Neural crest cell (in vitro differentiated cells): ENCODE measurements around the gene BLOC1S5. TPM values are rescaled to one million over a fixed set of nuclear protein-coding genes. Genes with fewer than 3 reads are reported as not detected.
"Not testable (repeated sequence)": the region's sequence is repeated elsewhere in the genome, so short reads cannot be mapped to it uniquely, and the experiment has no call there.

Experiments used
- DNase-seq: peaks from one replicate; pipeline ENCODE4 v3.0.0; 2021; ENCODE audit warnings: low read depth, mixed read lengths, low spot score
- H3K27ac Mint-ChIP-seq: one replicate; pipeline ENCODE4 v1.8.0; 2021; ENCODE audit warnings: mild to moderate bottlenecking, mixed read lengths; ENCODE audit not compliant: unreplicated experiment
- H3K27me3 Mint-ChIP-seq: 2 replicates; pipeline ENCODE4 v1.8.0; 2021; ENCODE audit warnings: low read depth, mild to moderate bottlenecking, mixed read lengths
- H3K36me3 Mint-ChIP-seq: 2 replicates; pipeline ENCODE4 v1.8.0; 2021; ENCODE audit warnings: low read depth, mild to moderate bottlenecking, mixed read lengths
- H3K4me1 Mint-ChIP-seq: 2 replicates; pipeline ENCODE4 v1.8.0; 2021; ENCODE audit warnings: mixed read lengths
- H3K4me3 Mint-ChIP-seq: one replicate; pipeline ENCODE4 v1.8.0; 2021; ENCODE audit warnings: mild to moderate bottlenecking, mixed read lengths
- H3K9me3 Mint-ChIP-seq: 2 replicates; pipeline ENCODE4 v1.8.0; 2021; ENCODE audit warnings: mixed read lengths
- total RNA-seq: library from RNA; stranded (reverse); gene quantifications from 2 replicates; pipeline ENCODE4 v1.2.1, GENCODE V29; 2021
- TF ChIP-seq, protein P1 (sequence below): fragments of 200-600 bp; sonication (generic); conservative IDR thresholded peaks from 2 replicates; pipeline ENCODE4 v1.5.0; 2021; ENCODE audit warnings: antibody characterized with exemption, mild to moderate bottlenecking

Gene BLOC1S5
- total RNA-seq, 1 donor from 2014 or later: 21.9 TPM

DNA sequence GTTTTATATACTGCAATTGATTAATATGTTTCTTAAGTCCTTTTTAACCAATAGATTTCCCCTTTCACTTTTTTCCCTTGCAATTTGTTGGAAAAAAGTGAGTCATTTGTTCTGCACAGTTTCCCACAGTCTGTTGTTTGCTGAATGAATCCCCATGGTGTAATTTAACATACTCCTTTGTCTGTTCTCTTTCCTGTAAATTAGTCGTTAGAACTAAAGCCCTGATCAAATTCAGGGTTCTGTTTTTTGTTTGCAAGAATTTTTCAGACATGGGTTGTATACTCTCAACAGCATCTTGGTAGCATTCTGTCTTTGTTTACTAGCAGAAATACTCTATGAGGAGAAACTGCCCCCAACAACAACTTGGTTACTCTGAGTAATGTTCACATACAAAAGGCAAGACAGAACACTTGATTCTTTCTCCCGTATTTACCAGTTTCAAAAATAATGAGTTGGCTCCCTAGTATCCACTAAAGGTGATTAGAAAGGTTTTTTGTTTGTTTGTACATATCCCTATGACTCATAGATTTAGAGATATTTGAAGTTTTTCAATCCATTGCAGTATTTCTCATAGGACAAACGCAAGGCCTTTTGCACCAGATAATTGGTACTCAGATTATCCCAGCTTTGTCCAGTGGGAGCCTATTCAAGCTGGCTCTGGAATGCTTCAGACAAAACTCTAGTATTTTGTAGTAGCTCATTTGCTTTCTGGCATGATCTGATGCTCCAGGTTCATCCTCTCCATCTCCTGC lies 16.5 kb downstream of the BLOC1S5 start:
- Mint-ChIP-seq H3K27ac (no peak overlapping the region), H3K27me3 (no peaks in the 10 kb centered on the region), H3K9me3 (peaks cover 6% of the 10 kb centered on the region), H3K36me3 (peaks cover 52% of the 10 kb centered on the region), H3K4me1 (peaks cover 10% of the 10 kb centered on the region), H3K4me3 (no peak overlapping the region)
- no peak for DNase-seq
- TF ChIP-seq, protein P1, sequence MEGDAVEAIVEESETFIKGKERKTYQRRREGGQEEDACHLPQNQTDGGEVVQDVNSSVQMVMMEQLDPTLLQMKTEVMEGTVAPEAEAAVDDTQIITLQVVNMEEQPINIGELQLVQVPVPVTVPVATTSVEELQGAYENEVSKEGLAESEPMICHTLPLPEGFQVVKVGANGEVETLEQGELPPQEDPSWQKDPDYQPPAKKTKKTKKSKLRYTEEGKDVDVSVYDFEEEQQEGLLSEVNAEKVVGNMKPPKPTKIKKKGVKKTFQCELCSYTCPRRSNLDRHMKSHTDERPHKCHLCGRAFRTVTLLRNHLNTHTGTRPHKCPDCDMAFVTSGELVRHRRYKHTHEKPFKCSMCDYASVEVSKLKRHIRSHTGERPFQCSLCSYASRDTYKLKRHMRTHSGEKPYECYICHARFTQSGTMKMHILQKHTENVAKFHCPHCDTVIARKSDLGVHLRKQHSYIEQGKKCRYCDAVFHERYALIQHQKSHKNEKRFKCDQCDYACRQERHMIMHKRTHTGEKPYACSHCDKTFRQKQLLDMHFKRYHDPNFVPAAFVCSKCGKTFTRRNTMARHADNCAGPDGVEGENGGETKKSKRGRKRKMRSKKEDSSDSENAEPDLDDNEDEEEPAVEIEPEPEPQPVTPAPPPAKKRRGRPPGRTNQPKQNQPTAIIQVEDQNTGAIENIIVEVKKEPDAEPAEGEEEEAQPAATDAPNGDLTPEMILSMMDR: no peak

DNA sequence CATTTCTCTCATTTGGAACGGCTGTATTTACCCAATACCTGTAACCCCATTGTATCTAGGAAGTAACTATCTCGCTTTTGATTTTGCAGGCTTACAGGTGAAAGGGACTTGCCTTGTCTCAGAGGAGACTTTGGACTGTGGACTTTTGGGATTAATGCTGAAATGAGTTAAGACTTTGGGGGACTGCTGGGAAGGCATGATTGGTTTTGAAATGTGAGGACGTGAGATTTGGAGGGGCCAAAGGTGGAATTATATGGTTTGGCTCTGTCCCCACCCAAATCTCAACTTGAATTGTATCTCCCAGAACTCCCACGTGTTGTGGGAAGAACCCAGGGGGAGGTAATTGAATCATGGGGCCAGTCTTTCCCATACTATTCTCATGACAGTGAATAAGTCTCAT lies 18.4 kb downstream of the BLOC1S5 start:
- DNase-seq, H3K27ac Mint-ChIP-seq, H3K4me3 Mint-ChIP-seq, H3K9me3 Mint-ChIP-seq, H3K27me3 Mint-ChIP-seq: not testable (repeated sequence)
- Mint-ChIP-seq H3K36me3 (peaks cover 56% of the 10 kb centered on the region), H3K4me1 (peaks cover 10% of the 10 kb centered on the region)

DNA sequence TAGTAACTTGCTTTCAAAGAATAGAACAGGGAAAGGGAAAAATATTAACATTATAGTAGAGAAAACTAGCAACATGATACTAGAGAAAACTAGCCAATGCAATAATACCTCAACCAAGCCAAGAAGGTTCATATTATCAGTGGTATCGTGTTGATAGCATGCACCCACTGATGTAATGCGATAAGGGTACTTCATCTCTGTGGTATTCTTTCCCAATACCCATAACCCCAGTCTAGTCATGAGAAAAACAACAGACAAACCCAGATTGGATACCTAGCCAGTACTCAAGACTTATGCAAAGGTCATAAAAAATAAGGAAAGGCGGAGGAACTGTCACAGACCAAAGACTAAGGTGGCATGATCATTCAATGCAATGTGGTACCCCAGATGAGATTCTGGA lies 21.0 kb downstream of the BLOC1S5 start:
- H3K27me3 Mint-ChIP-seq: no peaks in the 10 kb centered on the region
- no peak overlapping the region for H3K27ac Mint-ChIP-seq
- TF ChIP-seq, protein P1: no peak
- H3K4me3 Mint-ChIP-seq: no peak overlapping the region
- H3K9me3 Mint-ChIP-seq: peaks cover 11% of the 10 kb centered on the region
- H3K36me3 Mint-ChIP-seq: peaks cover 67% of the 10 kb centered on the region
- DNase-seq: no peak
- H3K4me1 Mint-ChIP-seq: peaks cover 10% of the 10 kb centered on the region

DNA sequence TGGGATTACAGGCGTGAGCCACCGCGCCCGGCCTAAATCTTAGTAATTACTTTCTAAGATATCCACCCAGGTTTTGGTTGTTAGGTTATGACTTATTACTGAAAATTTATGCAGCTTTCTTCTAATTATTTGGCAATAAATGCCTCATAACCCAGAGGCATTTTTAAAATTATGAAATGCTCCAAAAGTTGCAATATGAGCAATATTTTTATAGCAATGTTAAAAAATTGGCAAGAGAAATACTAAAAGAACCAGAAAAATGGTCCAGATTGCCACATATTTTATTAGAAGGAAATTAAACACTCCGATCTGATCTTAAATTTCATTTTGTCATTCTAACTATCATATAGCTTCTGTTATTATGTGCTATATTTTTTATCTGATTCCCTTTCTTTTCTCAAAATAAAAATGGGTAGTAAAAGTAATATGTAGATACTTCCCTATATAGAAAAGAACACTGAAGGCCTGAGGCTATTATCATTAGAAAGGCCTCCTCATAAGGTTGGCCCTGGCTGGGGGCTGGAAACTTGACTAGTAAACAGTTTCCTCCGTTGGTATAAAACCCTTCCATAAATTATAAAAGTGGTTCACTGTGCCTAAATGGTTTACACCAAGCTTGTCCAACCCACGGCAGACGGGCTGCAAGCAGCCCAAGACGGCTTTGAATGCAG lies 22.1 kb downstream of the BLOC1S5 start:
- Mint-ChIP-seq H3K27me3 (no peaks in the 10 kb centered on the region), H3K4me1 (no peaks in the 10 kb centered on the region), H3K9me3 (peaks cover 15% of the 10 kb centered on the region), H3K4me3 (no peak overlapping the region), H3K27ac (no peak overlapping the region), H3K36me3 (peaks cover 67% of the 10 kb centered on the region)
- DNase-seq: no peak
- TF ChIP-seq, protein P1: no peak

DNA sequence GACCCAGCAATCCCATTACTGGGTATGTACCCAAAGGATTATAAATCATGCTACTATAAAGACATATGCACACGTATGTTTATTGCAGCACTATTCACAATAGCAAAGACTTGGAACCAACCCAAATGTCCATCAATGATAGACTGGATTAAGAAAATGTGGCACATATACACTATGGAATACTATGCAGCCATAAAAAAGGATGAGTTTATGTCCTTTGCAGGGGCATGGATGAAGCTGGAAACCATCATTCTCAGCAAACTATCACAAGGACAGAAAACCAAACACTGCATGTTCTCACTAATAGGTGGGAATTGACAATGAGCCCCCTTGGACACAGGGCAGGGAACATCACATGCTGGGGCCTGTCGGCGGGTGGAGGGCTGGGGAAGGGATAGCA lies 30.1 kb downstream of the BLOC1S5 start:
- Mint-ChIP-seq H3K36me3 (peaks cover 69% of the 10 kb centered on the region), H3K9me3 (peaks cover 37% of the 10 kb centered on the region)
- not testable (repeated sequence) for H3K27ac Mint-ChIP-seq, H3K4me1 Mint-ChIP-seq, DNase-seq, H3K27me3 Mint-ChIP-seq, H3K4me3 Mint-ChIP-seq

DNA sequence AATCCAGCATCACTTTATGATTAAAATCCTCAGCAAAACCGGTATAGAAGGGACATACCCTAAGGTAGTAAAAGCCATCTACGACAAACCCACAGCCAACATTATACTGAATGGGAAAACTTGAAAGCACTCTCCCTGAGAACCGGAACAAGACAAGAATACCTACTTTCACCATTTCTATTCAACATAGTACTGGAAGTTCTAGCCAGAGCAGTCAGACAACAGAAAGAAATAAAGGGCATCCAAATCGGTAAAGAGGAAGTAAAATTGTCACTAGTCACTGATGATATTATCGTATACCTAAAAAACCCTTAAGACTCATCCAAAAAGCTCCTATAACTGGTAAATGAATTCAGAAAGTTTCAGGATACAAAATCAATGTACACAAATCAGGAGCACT lies 33.3 kb downstream of the BLOC1S5 start:
- DNase-seq: no peak
- Mint-ChIP-seq H3K4me3 (no peak overlapping the region), H3K27ac (no peak overlapping the region), H3K4me1 (peaks cover 19% of the 10 kb centered on the region), H3K27me3 (no peaks in the 10 kb centered on the region), H3K36me3 (peaks cover 40% of the 10 kb centered on the region), H3K9me3 (peaks cover 25% of the 10 kb centered on the region)
- TF ChIP-seq, protein P1: no peak
